Gastrocnemius medialis (tissue), 4 donors: Measurements from ENCODE around the gene PLCL2.

ENCODE experiments used
- POLR2A ChIP-seq, 2 donors: fragments of 450-650 bp; IDR thresholded peaks; one replicate each; pipeline ENCODE4 v1.6.1; 2017; ENCODE audit warnings: antibody characterized with exemption in 2 of 2, mild to moderate bottlenecking in 2 of 2, moderate library complexity in 2 of 2
- TF ChIP-seq, protein P1 (sequence below), 5 experiments: fragments of 450-650 bp in 3 of 5; fragments of 200-600 bp in 2 of 5; sonication (generic) in 2 of 5; IDR thresholded peaks in 4 of 5; conservative IDR thresholded peaks in 1 of 5; 1 replicate in 4 of 5; 2 replicates in 1 of 5; pipeline ENCODE4 v1.5.1; 2016 to 2019; ENCODE audit warnings: antibody characterized with exemption in 5 of 5, mild to moderate bottlenecking in 3 of 5, moderate library complexity in 3 of 5

DNA sequence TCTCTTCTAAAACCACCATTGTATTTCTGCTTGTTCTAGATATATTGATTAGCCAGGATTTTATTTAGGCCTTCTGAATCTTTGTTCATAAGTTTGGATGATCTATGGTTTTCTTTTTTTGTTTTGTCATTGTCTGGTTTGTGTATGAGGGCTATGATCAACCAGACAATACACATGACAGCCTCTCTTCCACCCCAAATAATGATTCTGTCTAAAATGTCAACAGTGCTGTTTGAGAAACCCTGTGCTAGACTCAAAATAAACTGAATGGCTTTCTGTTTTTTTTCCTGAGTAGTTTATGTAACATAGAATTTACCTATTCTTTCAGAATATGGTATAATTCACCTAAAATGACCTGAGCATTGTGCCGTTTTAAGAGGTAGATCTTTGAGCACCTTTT is 66.1 kb downstream of the PLCL2 start:
- TF ChIP-seq, protein P1, sequence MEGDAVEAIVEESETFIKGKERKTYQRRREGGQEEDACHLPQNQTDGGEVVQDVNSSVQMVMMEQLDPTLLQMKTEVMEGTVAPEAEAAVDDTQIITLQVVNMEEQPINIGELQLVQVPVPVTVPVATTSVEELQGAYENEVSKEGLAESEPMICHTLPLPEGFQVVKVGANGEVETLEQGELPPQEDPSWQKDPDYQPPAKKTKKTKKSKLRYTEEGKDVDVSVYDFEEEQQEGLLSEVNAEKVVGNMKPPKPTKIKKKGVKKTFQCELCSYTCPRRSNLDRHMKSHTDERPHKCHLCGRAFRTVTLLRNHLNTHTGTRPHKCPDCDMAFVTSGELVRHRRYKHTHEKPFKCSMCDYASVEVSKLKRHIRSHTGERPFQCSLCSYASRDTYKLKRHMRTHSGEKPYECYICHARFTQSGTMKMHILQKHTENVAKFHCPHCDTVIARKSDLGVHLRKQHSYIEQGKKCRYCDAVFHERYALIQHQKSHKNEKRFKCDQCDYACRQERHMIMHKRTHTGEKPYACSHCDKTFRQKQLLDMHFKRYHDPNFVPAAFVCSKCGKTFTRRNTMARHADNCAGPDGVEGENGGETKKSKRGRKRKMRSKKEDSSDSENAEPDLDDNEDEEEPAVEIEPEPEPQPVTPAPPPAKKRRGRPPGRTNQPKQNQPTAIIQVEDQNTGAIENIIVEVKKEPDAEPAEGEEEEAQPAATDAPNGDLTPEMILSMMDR (IDR thresholded peaks at IDR 0.05 in 4 of 5, conservative IDR thresholded peaks at IDR 0.05 in 1 of 5) = no peak
- no peak for TF ChIP-seq POLR2A (IDR thresholded peaks at IDR 0.05)
